ENCODE data around the gene EPX.
A peak's percentile ranks its signal among the peaks of the same experiment; 100 is the strongest.

Gene EPX

GRCh38 chr17:58204796-58205195 lies 12.3 kb downstream of the EPX start:
- no peak overlapping the region for H3K4me3 ChIP-seq (replicated peaks in 1 of 2; ENCODE audit: low read depth in 2 of 2, low read length in 2 of 2)
- DNase-seq (ENCODE audit: low read depth in 2 of 2) = no peak
- no peak for TF ChIP-seq CTCF (IDR thresholded peaks at IDR 0.05; ENCODE audit: low read depth, low read length)

GRCh38 chr17:58205936-58206335 lies 13.4 kb downstream of the EPX start:
- no peak overlapping the region for H3K4me3 ChIP-seq (replicated peaks in 1 of 2; ENCODE audit: low read depth in 2 of 2, low read length in 2 of 2)
- DNase-seq (ENCODE audit: low read depth in 2 of 2) = no peak
- TF ChIP-seq CTCF (IDR thresholded peaks at IDR 0.05; ENCODE audit: low read depth, low read length) = no peak

GRCh38 chr17:58207451-58207850 lies 14.9 kb downstream of the EPX start:
- no peak for TF ChIP-seq CTCF (IDR thresholded peaks at IDR 0.05; ENCODE audit: low read depth, low read length)
- no peak for DNase-seq (ENCODE audit: low read depth in 2 of 2)
- no peak overlapping the region for H3K4me3 ChIP-seq (replicated peaks in 1 of 2; ENCODE audit: low read depth in 2 of 2, low read length in 2 of 2)

- TF ChIP-seq CTCF (IDR thresholded peaks at IDR 0.05; ENCODE audit: low read depth, low read length) = no peak
- no peak overlapping the region for H3K4me3 ChIP-seq (replicated peaks in 1 of 2; ENCODE audit: low read depth in 2 of 2, low read length in 2 of 2)
- no peak for DNase-seq (ENCODE audit: low read depth in 2 of 2)
Measured at GRCh38 chr17:58208344-58208743, 15.8 kb downstream of the EPX start.

- TF ChIP-seq CTCF (IDR thresholded peaks at IDR 0.05; ENCODE audit: low read depth, low read length) = peak; percentile 4
- H3K4me3 ChIP-seq (replicated peaks in 1 of 2; ENCODE audit: low read depth in 2 of 2, low read length in 2 of 2) = no peak overlapping the region
- DNase-seq (ENCODE audit: low read depth in 2 of 2) = no peak
Measured at GRCh38 chr17:58210922-58211321, 18.4 kb downstream of the EPX start.

GRCh38 chr17:58215685-58216084 lies 23.2 kb downstream of the EPX start:
- DNase-seq (ENCODE audit: low read depth in 2 of 2) = no peak
- TF ChIP-seq CTCF (IDR thresholded peaks at IDR 0.05; ENCODE audit: low read depth, low read length) = no peak
- no peak overlapping the region for H3K4me3 ChIP-seq (replicated peaks in 1 of 2; ENCODE audit: low read depth in 2 of 2, low read length in 2 of 2)

GRCh38 chr17:58217766-58218165 lies 25.2 kb downstream of the EPX start:
- H3K4me3 ChIP-seq (replicated peaks in 1 of 2; ENCODE audit: low read depth in 2 of 2, low read length in 2 of 2) = no peak overlapping the region
- TF ChIP-seq CTCF (IDR thresholded peaks at IDR 0.05; ENCODE audit: low read depth, low read length) = no peak
- DNase-seq (ENCODE audit: low read depth in 2 of 2) = no peak

Measured in cardiac fibroblast (primary cell).